Measurements from ENCODE around the gene CTSD. TPM values are rescaled to one million over a fixed set of nuclear protein-coding genes. Genes with fewer than 3 reads are reported as not detected.

CTSD gene
- total and polyA plus RNA-seq, 4 donors, result 310 to 814 (median 553) TPM

DNA sequence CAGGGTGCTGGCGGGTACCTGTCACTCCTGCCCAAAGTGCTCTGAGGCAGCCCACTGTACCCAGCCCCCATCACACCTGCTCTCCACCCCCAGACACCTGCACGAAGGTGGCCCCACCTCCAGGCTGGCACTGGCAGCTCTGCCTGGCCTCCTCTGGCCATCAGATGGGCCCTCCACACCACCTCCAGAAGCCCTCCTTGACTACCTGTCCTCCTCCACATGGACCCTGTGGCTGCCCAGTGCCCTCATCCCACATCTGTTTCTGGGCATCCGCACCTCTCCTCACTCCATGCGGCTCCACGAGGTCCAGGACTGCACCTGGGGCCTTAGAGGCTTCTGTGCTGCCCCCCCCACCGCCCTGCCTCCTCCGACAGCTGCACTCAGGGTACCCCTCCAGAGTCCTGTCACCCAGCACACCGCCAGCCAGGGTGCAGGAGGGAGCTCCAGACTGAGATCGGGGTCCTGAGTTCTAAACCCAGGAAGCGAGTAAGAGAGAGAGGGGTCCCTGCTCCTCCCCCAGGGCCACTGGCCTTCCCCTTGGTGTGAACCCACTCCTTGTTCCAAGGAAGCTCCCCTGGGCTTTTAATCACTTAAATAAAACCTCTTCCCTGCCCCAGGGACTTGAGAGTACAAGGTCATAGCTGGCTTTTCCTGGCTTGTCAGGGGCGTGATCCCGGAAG, 1.7 kb downstream of the CTSD start:
- WGBS, result 53% methylated on average over 12 of the region's 12 CpGs
- DNase-seq (ENCODE audit: low spot score), result no peak
- Histone ChIP-seq H3K4me1 (ENCODE audit: control insufficient read depth in 4 of 4, insufficient read depth in 4 of 4, low read length in 3 of 4) (peaks cover 27 to 63% (median 45%) of the 10 kb centered on the region in 4 donors), H3K9me3 (ENCODE audit: control insufficient read depth in 4 of 4, low read length in 3 of 4) (no peaks in the 10 kb centered on the region), H3K27me3 (ENCODE audit: control insufficient read depth in 4 of 4, insufficient read depth in 4 of 4, low read length in 3 of 4) (no peaks in the 10 kb centered on the region), H3K27ac (ENCODE audit: low read depth in 1 of 2, low read length in 2 of 2) (peak overlapping the region; percentile 86 to 92), H3K4me3 (ENCODE audit: low read depth in 1 of 3, low read length in 3 of 3) (peak overlapping the region; percentile 46 to 95 (median 84)), H3K36me3 (ENCODE audit: control insufficient read depth in 4 of 4, insufficient read depth in 3 of 4, low read depth in 1 of 4, low read length in 3 of 4) (peaks cover 0 to 12% (median 5%) of the 10 kb centered on the region in 4 donors), H3K9ac (ENCODE audit: low read depth in 1 of 2, low read length in 2 of 2) (peak overlapping the region; percentile 75 to 91)
- no peak for TF ChIP-seq GABPA (IDR thresholded peaks at IDR 0.05 in 1 of 2, conservative IDR thresholded peaks at IDR 0.05 in 1 of 2)
- peak in 1 of 2 donors; percentile 89 for TF ChIP-seq EGR1 (IDR thresholded peaks at IDR 0.05; ENCODE audit: low read depth in 2 of 2)
- no peak for TF ChIP-seq FOXA2 (IDR thresholded peaks at IDR 0.05)
- TF ChIP-seq FOXA1 (IDR thresholded peaks at IDR 0.05), result no peak
- TF ChIP-seq JUND (IDR thresholded peaks at IDR 0.05), result no peak
- TF ChIP-seq, protein P1, sequence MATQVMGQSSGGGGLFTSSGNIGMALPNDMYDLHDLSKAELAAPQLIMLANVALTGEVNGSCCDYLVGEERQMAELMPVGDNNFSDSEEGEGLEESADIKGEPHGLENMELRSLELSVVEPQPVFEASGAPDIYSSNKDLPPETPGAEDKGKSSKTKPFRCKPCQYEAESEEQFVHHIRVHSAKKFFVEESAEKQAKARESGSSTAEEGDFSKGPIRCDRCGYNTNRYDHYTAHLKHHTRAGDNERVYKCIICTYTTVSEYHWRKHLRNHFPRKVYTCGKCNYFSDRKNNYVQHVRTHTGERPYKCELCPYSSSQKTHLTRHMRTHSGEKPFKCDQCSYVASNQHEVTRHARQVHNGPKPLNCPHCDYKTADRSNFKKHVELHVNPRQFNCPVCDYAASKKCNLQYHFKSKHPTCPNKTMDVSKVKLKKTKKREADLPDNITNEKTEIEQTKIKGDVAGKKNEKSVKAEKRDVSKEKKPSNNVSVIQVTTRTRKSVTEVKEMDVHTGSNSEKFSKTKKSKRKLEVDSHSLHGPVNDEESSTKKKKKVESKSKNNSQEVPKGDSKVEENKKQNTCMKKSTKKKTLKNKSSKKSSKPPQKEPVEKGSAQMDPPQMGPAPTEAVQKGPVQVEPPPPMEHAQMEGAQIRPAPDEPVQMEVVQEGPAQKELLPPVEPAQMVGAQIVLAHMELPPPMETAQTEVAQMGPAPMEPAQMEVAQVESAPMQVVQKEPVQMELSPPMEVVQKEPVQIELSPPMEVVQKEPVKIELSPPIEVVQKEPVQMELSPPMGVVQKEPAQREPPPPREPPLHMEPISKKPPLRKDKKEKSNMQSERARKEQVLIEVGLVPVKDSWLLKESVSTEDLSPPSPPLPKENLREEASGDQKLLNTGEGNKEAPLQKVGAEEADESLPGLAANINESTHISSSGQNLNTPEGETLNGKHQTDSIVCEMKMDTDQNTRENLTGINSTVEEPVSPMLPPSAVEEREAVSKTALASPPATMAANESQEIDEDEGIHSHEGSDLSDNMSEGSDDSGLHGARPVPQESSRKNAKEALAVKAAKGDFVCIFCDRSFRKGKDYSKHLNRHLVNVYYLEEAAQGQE (IDR thresholded peaks at IDR 0.05), result no peak
- TF ChIP-seq RXRA (IDR thresholded peaks at IDR 0.05), result peak; percentile 53 to 89
- peak; percentile 59 to 79 for TF ChIP-seq HNF4A (conservative IDR thresholded peaks at IDR 0.05)
- no peak for TF ChIP-seq YY1 (IDR thresholded peaks at IDR 0.05)
- TF ChIP-seq, protein P2, sequence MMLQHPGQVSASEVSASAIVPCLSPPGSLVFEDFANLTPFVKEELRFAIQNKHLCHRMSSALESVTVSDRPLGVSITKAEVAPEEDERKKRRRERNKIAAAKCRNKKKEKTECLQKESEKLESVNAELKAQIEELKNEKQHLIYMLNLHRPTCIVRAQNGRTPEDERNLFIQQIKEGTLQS (IDR thresholded peaks at IDR 0.05), result no peak
- TF ChIP-seq SP1 (IDR thresholded peaks at IDR 0.05), result peak; percentile 51
- no peak for TF ChIP-seq HNF4G (IDR thresholded peaks at IDR 0.05)
- TF ChIP-seq TAF1 (conservative IDR thresholded peaks at IDR 0.05), result no peak
- peak in 1 of 2 donors; percentile 37 for TF ChIP-seq RAD21 (IDR thresholded peaks at IDR 0.05)
- TF ChIP-seq, protein P3, sequence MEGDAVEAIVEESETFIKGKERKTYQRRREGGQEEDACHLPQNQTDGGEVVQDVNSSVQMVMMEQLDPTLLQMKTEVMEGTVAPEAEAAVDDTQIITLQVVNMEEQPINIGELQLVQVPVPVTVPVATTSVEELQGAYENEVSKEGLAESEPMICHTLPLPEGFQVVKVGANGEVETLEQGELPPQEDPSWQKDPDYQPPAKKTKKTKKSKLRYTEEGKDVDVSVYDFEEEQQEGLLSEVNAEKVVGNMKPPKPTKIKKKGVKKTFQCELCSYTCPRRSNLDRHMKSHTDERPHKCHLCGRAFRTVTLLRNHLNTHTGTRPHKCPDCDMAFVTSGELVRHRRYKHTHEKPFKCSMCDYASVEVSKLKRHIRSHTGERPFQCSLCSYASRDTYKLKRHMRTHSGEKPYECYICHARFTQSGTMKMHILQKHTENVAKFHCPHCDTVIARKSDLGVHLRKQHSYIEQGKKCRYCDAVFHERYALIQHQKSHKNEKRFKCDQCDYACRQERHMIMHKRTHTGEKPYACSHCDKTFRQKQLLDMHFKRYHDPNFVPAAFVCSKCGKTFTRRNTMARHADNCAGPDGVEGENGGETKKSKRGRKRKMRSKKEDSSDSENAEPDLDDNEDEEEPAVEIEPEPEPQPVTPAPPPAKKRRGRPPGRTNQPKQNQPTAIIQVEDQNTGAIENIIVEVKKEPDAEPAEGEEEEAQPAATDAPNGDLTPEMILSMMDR (IDR thresholded peaks at IDR 0.05; ENCODE audit: low read depth, low read length, missing input control), result no peak
- peak; percentile 81 for TF ChIP-seq NR2F2 (IDR thresholded peaks at IDR 0.05)
- TF ChIP-seq MAX (IDR thresholded peaks at IDR 0.05), result peak; percentile 98
- TF ChIP-seq, protein P4, sequence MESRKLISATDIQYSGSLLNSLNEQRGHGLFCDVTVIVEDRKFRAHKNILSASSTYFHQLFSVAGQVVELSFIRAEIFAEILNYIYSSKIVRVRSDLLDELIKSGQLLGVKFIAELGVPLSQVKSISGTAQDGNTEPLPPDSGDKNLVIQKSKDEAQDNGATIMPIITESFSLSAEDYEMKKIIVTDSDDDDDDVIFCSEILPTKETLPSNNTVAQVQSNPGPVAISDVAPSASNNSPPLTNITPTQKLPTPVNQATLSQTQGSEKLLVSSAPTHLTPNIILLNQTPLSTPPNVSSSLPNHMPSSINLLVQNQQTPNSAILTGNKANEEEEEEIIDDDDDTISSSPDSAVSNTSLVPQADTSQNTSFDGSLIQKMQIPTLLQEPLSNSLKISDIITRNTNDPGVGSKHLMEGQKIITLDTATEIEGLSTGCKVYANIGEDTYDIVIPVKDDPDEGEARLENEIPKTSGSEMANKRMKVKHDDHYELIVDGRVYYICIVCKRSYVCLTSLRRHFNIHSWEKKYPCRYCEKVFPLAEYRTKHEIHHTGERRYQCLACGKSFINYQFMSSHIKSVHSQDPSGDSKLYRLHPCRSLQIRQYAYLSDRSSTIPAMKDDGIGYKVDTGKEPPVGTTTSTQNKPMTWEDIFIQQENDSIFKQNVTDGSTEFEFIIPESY (IDR thresholded peaks at IDR 0.05), result no peak

All from liver (tissue), 9 donors.